Activated CD8-positive, alpha-beta memory T cell treated with anti-CD3 and anti-CD28 coated beads for 4 hours (primary cell): Measurements from ENCODE around the gene FAF1.
"Not testable (repeated sequence)": the region's sequence is repeated elsewhere in the genome, so short reads cannot be mapped to it uniquely, and the experiment has no call there.

ENCODE experiments used
- DNase-seq, 2 donors: peaks; one replicate each; pipeline ENCODE4 v3.0.0-alpha.2; 2020; ENCODE audit warnings: low read depth in 2 of 2

Gene FAF1

GRCh38 chr1:50959303-50959912 is 659 bp downstream of the FAF1 start:
- DNase-seq: peak in 1 of 2 donors; percentile 6

GRCh38 chr1:50955116-50955515 is 5.0 kb downstream of the FAF1 start:
- DNase-seq: no peak

- not testable (repeated sequence) for DNase-seq
These were observed 7.5 kb downstream of the FAF1 start for GRCh38 chr1:50952566-50952965.

- DNase-seq: no peak
These were observed 9.7 kb downstream of the FAF1 start for GRCh38 chr1:50950396-50950795.

GRCh38 chr1:50949286-50949982 is 10.6 kb downstream of the FAF1 start:
- no peak for DNase-seq

- DNase-seq: no peak
These were observed 17.7 kb downstream of the FAF1 start for GRCh38 chr1:50942334-50942733.

GRCh38 chr1:50940291-50940690 is 19.8 kb downstream of the FAF1 start:
- no peak for DNase-seq

GRCh38 chr1:50936321-50936720 is 23.7 kb downstream of the FAF1 start:
- DNase-seq: no peak

GRCh38 chr1:50935276-50935675 is 24.8 kb downstream of the FAF1 start:
- not testable (repeated sequence) for DNase-seq

- DNase-seq: no peak
These were observed 25.2 kb downstream of the FAF1 start for GRCh38 chr1:50934838-50935237.

GRCh38 chr1:50933770-50934169 is 26.3 kb downstream of the FAF1 start:
- not testable (repeated sequence) for DNase-seq

GRCh38 chr1:50932043-50932442 is 28.0 kb downstream of the FAF1 start:
- not testable (repeated sequence) for DNase-seq

- DNase-seq: peak in 1 of 2 donors; percentile 5
These were observed 28.9 kb downstream of the FAF1 start for GRCh38 chr1:50930965-50931737.

GRCh38 chr1:50930193-50930592 is 29.9 kb downstream of the FAF1 start:
- no peak for DNase-seq

GRCh38 chr1:50929376-50929958 is 30.6 kb downstream of the FAF1 start:
- no peak for DNase-seq

- no peak for DNase-seq
These were observed 36.5 kb downstream of the FAF1 start for GRCh38 chr1:50923564-50923963.

- no peak for DNase-seq
These were observed 39.0 kb downstream of the FAF1 start for GRCh38 chr1:50921029-50921428.

- DNase-seq: no peak
These were observed 39.7 kb downstream of the FAF1 start for GRCh38 chr1:50920409-50920808.

- no peak for DNase-seq
These were observed 42.6 kb downstream of the FAF1 start for GRCh38 chr1:50917138-50918137.

- no peak for DNase-seq
These were observed 44.4 kb downstream of the FAF1 start for GRCh38 chr1:50915621-50916020.

- no peak for DNase-seq
These were observed 46.1 kb downstream of the FAF1 start for GRCh38 chr1:50913954-50914353.
